AML-193 (cell line): ENCODE results near the gene RNGTT.

Source experiments
- DNase-seq, 2 experiments: peaks; one replicate each; lab custom pipeline; 2025; lab: John Stamatoyannopoulos, UW

The RNGTT gene

GRCh38 chr6:88588938-88589337 lies 374.5 kb downstream of the RNGTT start:
- DNase-seq = no peak

DNA sequence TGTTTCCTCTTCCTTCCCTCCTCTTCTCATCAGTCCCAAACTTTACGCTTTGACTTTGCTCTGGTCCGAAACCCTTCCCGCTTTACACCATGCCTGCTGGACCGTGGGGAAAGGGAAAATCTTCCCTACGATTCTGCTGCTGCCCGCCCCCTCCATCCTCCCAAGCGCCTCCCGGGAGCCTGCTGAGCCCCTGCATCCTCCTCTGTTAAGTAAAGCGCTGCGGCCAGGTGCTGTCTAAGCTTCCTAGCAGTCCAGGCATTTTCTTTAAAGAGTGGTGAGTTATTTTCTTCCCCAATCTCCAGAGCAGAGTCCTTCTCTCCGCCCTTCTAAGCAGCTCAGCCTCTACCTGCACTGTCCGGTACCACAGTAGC lies 376.3 kb downstream of the RNGTT start:
- no peak for DNase-seq

- DNase-seq = no peak
These were observed 376.9 kb downstream of the RNGTT start for GRCh38 chr6:88586371-88587149.

- DNase-seq = no peak
These were observed 378.1 kb downstream of the RNGTT start for GRCh38 chr6:88585276-88585692.

GRCh38 chr6:88584581-88585275 lies 378.7 kb downstream of the RNGTT start:
- DNase-seq = no peak

DNA sequence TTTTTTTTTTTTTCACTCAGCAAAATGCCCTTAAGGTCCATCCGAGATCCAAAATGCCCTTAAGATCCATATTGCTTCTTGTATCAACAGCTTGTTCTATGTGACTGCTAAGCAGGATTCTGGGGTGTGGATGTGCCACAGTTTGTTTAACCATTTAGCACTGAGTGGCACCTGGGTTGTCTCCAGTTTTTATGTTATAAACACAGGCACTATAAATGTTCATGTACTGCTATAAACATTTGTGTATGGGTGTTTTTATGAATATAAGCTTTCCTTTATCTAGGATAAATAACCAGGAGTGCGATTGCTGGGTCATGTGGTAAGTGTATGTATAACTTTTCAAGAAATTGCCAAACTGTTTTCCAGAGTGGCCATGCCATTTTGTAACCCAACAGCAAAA lies 386.0 kb downstream of the RNGTT start:
- DNase-seq = no peak

- no peak for DNase-seq
These were observed 387.9 kb downstream of the RNGTT start for GRCh38 chr6:88575536-88575935.

GRCh38 chr6:88574651-88575050 lies 388.8 kb downstream of the RNGTT start:
- no peak for DNase-seq

- DNase-seq = no peak
These were observed 389.4 kb downstream of the RNGTT start for GRCh38 chr6:88574031-88574430.

DNA sequence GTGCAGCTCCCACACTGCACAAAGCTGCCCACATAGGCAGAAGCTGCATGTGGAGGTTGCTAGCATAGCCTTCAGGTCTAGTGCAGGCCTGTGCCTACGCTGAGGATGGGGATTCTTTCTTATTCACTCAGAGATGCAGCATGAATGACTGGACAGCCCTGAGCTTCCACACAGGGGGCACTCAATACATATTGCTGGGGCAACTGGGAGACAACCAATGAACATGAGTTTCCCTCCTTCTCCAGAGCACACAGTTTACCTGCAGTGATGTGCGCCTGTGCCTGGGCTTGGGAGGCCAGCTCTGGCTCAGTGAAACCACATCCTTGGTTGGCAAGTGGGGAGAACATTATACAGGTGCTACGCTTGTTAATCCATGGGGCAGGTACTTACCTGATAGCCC lies 389.9 kb downstream of the RNGTT start:
- no peak for DNase-seq

- DNase-seq = no peak
These were observed 390.8 kb downstream of the RNGTT start for GRCh38 chr6:88572449-88573139.

DNA sequence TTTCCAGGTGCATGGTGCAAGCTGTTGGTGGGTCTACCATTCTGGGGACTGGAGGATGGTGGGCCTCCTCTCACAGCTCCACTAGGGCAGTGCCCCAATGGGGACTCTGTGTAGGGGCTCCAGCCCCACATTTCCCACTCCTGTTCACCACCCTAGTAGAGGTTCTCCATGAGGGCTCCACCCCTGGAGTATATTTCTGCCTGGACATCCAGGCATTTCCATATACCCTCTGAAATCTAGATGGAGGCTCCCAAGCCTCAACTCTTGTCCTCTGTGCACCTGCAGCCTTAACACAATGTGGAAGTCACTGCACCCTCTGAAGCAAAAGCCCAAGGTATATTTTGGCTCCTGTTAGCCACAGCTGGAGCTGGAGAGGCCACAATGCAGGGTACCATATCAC lies 393.5 kb downstream of the RNGTT start:
- DNase-seq = no peak

DNA sequence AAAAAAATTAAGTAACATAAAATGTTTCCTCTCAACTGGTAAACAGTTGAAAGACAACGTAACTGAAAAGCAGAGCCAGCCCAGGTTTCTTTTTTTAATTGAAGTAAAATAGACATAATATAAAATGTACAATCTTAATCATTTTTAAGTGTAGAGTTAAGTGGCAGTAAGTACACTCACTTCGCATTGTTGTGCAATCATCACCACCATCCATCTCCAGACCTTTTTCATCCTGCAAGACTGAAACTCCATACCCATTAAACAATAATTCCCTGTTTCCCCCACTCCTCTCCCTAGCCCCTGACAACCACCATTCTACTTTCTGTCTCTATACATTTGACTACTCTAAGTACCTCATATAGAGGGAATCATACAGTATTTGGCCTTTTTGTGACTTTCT lies 395.7 kb downstream of the RNGTT start:
- no peak for DNase-seq

DNA sequence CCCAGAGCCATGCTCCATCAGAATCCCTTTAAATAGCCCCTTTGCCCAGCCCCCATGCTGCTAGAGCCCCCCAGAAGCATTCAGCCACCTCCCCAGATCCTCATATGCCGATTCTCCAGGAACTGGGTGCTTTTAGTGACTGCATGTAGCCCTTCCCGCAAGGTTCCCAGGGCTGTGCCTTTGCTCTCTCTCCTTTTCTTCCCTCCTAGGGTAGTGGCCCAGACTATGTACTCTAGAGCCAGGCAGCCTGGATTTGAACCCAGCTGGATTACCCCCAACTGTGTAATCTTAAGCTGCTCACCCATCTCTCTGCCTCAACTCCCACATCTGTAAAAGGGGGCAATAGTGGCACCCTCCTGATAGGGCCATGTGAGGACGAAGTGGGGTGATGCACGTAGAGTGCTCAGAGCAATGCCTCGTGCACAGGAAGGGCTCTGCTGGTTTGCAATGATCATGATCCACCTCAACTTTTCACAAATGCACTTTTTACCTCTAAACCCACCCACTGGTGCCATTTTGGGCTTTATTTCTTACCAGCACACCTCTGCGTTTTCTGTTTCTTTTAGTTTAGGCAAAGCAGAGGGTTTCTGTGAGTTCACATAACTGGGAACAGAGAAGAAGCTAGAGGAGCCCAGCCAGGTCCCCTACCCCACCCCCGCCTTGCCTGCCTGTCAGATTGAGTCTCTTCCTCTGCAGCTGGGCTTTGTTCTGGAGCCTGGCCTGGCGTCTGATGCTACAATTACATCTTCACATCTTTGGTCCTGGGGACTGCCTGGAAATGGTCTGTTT lies 396.5 kb downstream of the RNGTT start:
- no peak for DNase-seq

- no peak for DNase-seq
These were observed 397.6 kb downstream of the RNGTT start for GRCh38 chr6:88565836-88566235.

DNA sequence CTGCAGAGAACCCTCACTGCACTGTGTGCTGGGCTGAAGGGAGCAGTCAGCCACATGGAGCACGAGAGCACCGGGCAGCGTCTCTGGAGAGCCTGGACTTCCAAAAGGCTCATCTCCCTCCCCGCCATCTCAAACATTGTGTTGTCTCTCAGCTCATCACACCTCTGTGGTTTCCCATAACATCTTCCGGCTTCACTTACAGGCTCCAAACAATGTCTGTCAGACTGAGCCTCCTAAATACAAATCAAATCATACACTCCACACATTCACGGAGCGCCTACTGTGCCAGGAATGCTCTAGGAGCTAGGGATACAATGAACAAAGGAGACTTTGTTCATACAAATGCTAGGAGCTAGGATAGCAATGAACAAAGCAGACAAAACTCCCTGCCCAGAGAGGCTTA lies 398.0 kb downstream of the RNGTT start:
- DNase-seq = no peak

DNA sequence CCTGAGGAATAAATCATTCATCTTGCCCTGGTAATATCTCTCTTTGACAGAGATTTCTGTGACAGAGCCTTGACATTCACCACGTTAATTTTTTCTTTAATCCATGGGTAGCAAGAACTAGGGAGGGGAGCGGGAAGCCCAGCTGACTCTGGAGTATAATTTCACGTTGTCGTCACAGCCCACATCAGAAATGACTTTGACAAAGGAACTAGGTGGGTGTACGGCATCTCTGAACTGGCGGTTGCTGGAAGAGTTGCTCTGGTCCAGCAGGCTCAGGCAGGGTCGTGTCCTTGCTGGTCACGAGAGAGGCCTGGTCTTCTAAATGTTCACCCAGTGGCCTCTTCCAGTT lies 400.2 kb downstream of the RNGTT start:
- DNase-seq = no peak

DNA sequence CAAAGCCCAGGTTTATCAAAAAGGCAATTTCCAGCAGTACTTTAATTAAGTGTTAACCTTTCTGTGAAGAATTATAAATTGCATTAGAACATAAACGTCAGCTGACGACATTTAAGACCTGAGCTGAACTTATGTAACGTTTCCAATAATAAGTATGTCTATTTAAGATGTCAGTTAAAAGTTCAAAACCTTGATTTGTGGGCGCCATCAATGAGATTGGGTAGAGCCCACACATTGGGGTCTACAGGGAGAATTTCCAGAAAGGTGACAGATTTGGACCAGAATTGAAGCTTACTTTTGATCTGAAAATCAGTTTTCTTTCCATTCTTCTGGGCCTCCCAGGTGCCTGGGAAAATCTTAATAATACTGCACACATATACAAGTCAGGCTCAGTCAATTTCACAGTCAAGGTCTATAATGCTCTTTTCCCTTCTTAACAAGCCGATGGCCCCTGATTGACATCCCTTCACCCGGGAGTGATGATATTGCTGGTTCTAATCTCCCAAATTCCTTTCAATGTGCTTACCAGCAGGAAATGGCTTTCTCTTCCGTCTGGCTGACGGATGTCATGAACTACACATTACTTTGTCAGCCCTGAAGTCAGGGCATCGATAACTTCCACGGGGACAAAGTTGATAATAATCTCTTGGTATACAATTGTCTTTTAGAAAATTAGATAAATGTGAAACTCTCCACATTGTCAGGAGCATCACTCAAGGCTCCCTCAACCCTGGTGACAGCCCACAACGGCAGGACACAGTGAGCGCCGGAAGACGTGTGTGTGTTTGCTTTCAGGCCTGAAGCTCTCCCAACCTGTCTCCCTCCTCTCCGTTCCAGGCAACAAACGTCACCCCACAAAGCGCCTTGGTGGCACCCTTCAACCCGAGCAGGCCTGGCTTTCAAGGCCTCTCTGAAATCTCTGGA lies 400.8 kb downstream of the RNGTT start:
- no peak for DNase-seq

- DNase-seq = no peak
These were observed 401.5 kb downstream of the RNGTT start for GRCh38 chr6:88561954-88562315.

DNA sequence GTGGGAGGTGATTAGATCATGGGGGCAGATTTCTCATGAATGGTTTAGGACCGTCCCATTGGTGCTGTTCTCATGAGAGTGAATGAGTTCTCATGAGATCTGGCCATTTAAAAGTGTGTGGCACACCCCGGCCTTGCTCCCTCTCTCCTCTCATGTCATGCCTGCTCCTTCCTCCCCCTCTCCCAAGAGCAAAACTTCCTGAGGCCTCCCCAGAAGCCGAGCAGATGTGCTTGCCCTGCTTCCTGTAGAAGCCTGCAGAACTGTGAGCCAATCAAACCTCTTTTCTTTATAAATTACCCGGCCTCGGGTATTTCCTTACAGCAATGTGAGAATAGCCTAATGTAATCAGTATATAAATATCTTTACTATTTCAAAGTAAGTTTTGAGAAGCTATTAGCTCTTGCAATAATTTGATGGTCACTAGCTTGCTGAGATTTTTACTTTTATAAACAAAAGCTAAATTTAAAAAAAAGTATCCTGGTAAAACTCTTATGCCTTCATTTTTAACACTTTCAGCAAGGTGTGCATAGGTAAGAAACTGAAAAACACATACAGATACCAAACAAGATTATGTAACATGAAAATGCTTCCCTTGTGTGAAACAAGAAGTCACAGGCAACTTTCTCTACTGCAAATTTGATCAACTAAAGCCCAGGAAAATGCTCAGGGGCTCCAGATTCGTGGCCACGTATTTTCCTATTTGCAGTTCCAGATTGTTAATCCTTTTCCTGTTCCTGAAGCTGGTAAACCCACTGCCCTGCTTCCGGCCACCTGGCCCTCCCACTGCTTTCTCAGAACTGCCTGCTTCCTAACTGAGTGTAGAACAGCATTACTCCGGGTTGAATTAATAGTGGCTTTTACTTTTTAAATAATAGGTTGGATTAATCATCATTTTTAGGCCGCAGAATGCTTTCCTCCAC lies 402.1 kb downstream of the RNGTT start:
- DNase-seq = no peak
